HUES64 (cell line): Measurements from ENCODE around the gene SLC30A4.
"Not testable (repeated sequence)": the region's sequence is repeated elsewhere in the genome, so short reads cannot be mapped to it uniquely, and the experiment has no call there.

Source experiments
- H3K27ac ChIP-seq: 2 replicates; pipeline ENCODE4 v1.7.0; 2013; ENCODE audit warnings: low read depth, low read length, inconsistent platforms
- H3K27me3 ChIP-seq: 2 replicates; pipeline ENCODE4 v1.6.1; 2013; ENCODE audit warnings: mild to moderate bottlenecking, low read length; ENCODE audit not compliant: insufficient read depth
- H3K36me3 ChIP-seq: 2 replicates; pipeline ENCODE4 v1.6.1; 2013; ENCODE audit warnings: mild to moderate bottlenecking, low read length; ENCODE audit not compliant: insufficient read depth
- H3K4me1 ChIP-seq: 2 replicates; pipeline ENCODE4 v1.6.1; 2013; ENCODE audit warnings: mild to moderate bottlenecking, low read length, moderate library complexity; ENCODE audit not compliant: insufficient read depth
- H3K4me3 ChIP-seq: 2 replicates; pipeline ENCODE4 v1.5.1; 2013; ENCODE audit warnings: mild to moderate bottlenecking, low read length, moderate library complexity
- H3K9ac ChIP-seq: 2 replicates; pipeline ENCODE4 v1.6.1; 2013; ENCODE audit warnings: mild to moderate bottlenecking, low read depth, low read length
- H3K9me3 ChIP-seq: 2 replicates; pipeline ENCODE4 v1.6.1; 2013; ENCODE audit warnings: low read depth, low read length; ENCODE audit not compliant: insufficient read depth
- WGBS: fragments of 150-250, 120-280 bp; methylation state at CpG from one replicate; pipeline ENCODE4 v1.1.7; 2013; ENCODE audit warnings: missing lambda C conversion rate; 5-methylcytosine and 5-hydroxymethylcytosine counted together

SLC30A4 gene

DNA sequence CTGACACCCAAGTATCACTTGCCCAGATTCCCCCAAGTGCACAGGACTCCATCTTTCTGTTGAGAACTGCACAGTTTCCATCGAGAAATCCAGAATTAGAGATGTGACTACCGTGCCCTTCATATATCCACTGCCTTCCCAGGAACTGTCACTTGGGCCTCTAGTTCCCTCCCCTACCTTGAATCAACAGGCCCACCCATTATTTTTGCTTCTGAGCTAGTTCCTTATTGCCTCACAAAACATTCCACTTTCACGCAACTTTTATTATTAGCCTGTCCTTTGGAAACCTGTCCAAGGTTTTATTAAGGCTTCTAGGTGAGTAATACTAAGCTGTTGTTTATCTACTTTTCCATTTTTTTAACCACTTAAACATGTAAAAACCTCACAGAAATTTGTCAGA is 17.1 kb upstream of the SLC30A4 start:
- Histone ChIP-seq H3K27me3 (no peaks in the 10 kb centered on the region), H3K4me3 (no peak overlapping the region), H3K9ac (no peak overlapping the region), H3K4me1 (peaks cover 7% of the 10 kb centered on the region), H3K9me3 (no peaks in the 10 kb centered on the region), H3K27ac (no peak overlapping the region), H3K36me3 (no peaks in the 10 kb centered on the region)
- WGBS, result 97% methylated on average over 3 of the region's 3 CpGs

DNA sequence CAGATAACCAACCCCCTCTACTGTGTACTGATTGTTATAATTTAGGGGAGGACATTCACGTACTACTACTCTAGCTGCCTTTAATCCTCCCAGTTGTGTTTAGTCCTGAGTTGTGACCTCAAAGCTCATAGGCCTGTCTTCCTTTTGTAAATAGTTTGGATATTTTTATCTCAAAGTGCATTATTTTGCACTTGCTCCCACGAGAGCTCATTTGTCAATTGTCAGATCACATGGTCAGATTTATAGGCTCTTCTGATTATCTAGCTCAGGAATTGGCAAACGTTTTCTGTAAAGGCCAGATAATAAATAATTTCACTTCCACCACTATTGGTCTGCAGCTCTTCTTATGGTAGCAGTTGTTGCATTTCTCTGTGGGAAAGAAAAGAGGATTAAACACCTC is 14.4 kb upstream of the SLC30A4 start:
- H3K4me3 ChIP-seq, result no peak overlapping the region
- WGBS, result 87% methylated on average over 3 of the region's 3 CpGs
- no peaks in the 10 kb centered on the region for H3K9me3 ChIP-seq
- 0 out of 2 replicates have a peak, but pooled peaks cover 3% of the 10 kb centered on the region for H3K27me3 ChIP-seq
- H3K4me1 ChIP-seq, result peaks cover 7% of the 10 kb centered on the region
- no peak overlapping the region for H3K27ac ChIP-seq
- no peak overlapping the region for H3K9ac ChIP-seq
- H3K36me3 ChIP-seq, result no peaks in the 10 kb centered on the region

GRCh38 chr15:45535486-45536042 is 13.0 kb upstream of the SLC30A4 start:
- peaks cover 7% of the 10 kb centered on the region for H3K4me1 ChIP-seq
- no peak overlapping the region for H3K27ac ChIP-seq
- WGBS, result 92% methylated on average over 2 of the region's 2 CpGs

DNA sequence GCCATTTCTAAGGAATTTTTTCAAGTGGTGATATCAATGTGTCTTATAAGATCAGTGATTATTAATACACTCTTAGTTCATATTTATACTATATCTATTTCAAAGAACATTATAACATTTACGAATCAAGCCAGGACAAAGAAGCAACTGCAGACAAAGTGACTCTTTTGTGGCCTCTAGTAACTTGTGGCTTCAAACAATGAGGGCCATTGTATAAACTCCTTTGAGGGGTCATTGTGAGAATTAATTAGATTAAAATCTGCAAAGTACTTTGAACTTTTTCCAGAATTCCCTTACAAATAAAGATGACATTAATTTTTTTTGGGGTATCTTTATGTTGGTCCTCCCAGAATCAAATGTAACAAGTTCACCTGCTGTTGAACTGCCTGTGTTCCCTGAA is 12.3 kb upstream of the SLC30A4 start:
- WGBS, result 91% methylated on average over 1 of the region's 1 CpG

More at GRCh38 chr15:45535486-45536042, 13.0 kb upstream of the SLC30A4 start:
- Histone ChIP-seq H3K9me3 (no peaks in the 10 kb centered on the region), H3K36me3 (no peaks in the 10 kb centered on the region), H3K27me3 (0 out of 2 replicates have a peak, but pooled peaks cover 5% of the 10 kb centered on the region), H3K4me3 (no peak overlapping the region), H3K9ac (no peak overlapping the region)

GRCh38 chr15:45532892-45533291 is 10.3 kb upstream of the SLC30A4 start:
- H3K27me3 ChIP-seq, result peaks cover 10% of the 10 kb centered on the region; the same call in 1 of the 2 replicates
- H3K27ac ChIP-seq, H3K4me3 ChIP-seq, H3K9ac ChIP-seq, H3K9me3 ChIP-seq, H3K4me1 ChIP-seq, H3K36me3 ChIP-seq: not testable (repeated sequence)
- WGBS, result 90% methylated on average over 3 of the region's 3 CpGs

More for the DNA sequence above, 12.3 kb upstream of the SLC30A4 start:
- no peak overlapping the region for H3K27ac ChIP-seq
- no peaks in the 10 kb centered on the region for H3K36me3 ChIP-seq
- H3K4me1 ChIP-seq, result peaks cover 7% of the 10 kb centered on the region
- H3K9ac ChIP-seq, result no peak overlapping the region
- H3K4me3 ChIP-seq, result no peak overlapping the region
- no peaks in the 10 kb centered on the region for H3K9me3 ChIP-seq
- peaks cover 6% of the 10 kb centered on the region; the same call in 1 of the 2 replicates for H3K27me3 ChIP-seq

GRCh38 chr15:45529613-45530012 is 7.1 kb upstream of the SLC30A4 start:
- Histone ChIP-seq H3K4me1 (no peaks in the 10 kb centered on the region), H3K36me3 (no peaks in the 10 kb centered on the region), H3K27me3 (peaks cover 34% of the 10 kb centered on the region), H3K9me3 (no peaks in the 10 kb centered on the region), H3K4me3 (no peak overlapping the region), H3K27ac (no peak overlapping the region), H3K9ac (no peak overlapping the region)
- WGBS, result 95% methylated on average over 3 of the region's 3 CpGs

GRCh38 chr15:45527086-45527485 is 4.5 kb upstream of the SLC30A4 start:
- WGBS, result 92% methylated on average over 7 of the region's 8 CpGs
- Histone ChIP-seq H3K9ac (no peak overlapping the region), H3K4me1 (peaks cover 3% of the 10 kb centered on the region; the same call in 1 of the 2 replicates), H3K27me3 (peaks cover 57% of the 10 kb centered on the region), H3K36me3 (no peaks in the 10 kb centered on the region), H3K27ac (no peak overlapping the region), H3K4me3 (no peak overlapping the region), H3K9me3 (no peaks in the 10 kb centered on the region)

GRCh38 chr15:45523166-45523460 is 558 bp upstream of the SLC30A4 start:
- peaks cover 87% of the 10 kb centered on the region for H3K27me3 ChIP-seq

GRCh38 chr15:45521596-45522327 is 793 bp downstream of the SLC30A4 start:
- Histone ChIP-seq H3K27ac (no peak overlapping the region), H3K4me1 (peaks cover 3% of the 10 kb centered on the region; the same call in 1 of the 2 replicates), H3K9me3 (no peaks in the 10 kb centered on the region), H3K4me3 (peak overlapping the region; percentile 55), H3K36me3 (no peaks in the 10 kb centered on the region), H3K27me3 (peaks cover 87% of the 10 kb centered on the region), H3K9ac (no peak overlapping the region)
- WGBS, result 25% methylated on average over 26 of the region's 27 CpGs

More at GRCh38 chr15:45523166-45523460, 558 bp upstream of the SLC30A4 start:
- 0 out of 2 replicates have a peak overlapping the region, but pooled peaks have one; percentile 3 for H3K9ac ChIP-seq
- peaks cover 3% of the 10 kb centered on the region; the same call in 1 of the 2 replicates for H3K4me1 ChIP-seq
- WGBS, result 43% methylated on average over 7 of the region's 7 CpGs
- H3K36me3 ChIP-seq, result no peaks in the 10 kb centered on the region
- H3K4me3 ChIP-seq, result peak overlapping the region; percentile 55
- H3K9me3 ChIP-seq, result no peaks in the 10 kb centered on the region
- H3K27ac ChIP-seq, result no peak overlapping the region

GRCh38 chr15:45510758-45511280 is 11.7 kb downstream of the SLC30A4 start:
- Histone ChIP-seq H3K27ac (no peak overlapping the region), H3K36me3 (no peaks in the 10 kb centered on the region), H3K9me3 (no peaks in the 10 kb centered on the region), H3K4me3 (no peak overlapping the region), H3K4me1 (peaks cover 6% of the 10 kb centered on the region; the same call in 1 of the 2 replicates), H3K9ac (no peak overlapping the region), H3K27me3 (peaks cover 9% of the 10 kb centered on the region; the same call in 1 of the 2 replicates)
- 89% methylated on average over 3 of the region's 4 CpGs for WGBS

GRCh38 chr15:45507143-45507542 is 15.4 kb downstream of the SLC30A4 start:
- 89% methylated on average over 6 of the region's 6 CpGs for WGBS

More at GRCh38 chr15:45507143-45507542, 15.4 kb downstream of the SLC30A4 start:
- not testable (repeated sequence) for H3K27me3 ChIP-seq, H3K36me3 ChIP-seq, H3K9me3 ChIP-seq, H3K4me3 ChIP-seq, H3K9ac ChIP-seq, H3K4me1 ChIP-seq, H3K27ac ChIP-seq
